Right ventricle myocardium superior (tissue), 1 donor: Measurements from ENCODE around the gene NDUFA8. TPM values are rescaled to one million over a fixed set of nuclear protein-coding genes. Genes with fewer than 3 reads are reported as not detected.
A peak's percentile ranks its signal among the peaks of the same experiment; 100 is the strongest.

Experiments used
- ATAC-seq: fragments of 200-7000 bp; cut with Tn5 transposase; one replicate; pipeline ENCODE4 v1.9.1; 2020; ENCODE audit warnings: mild to moderate bottlenecking; ENCODE audit not compliant: poor library complexity
- DNase-seq: peaks from one replicate; pipeline ENCODE4 v3.0.0-alpha.2; 2020
- intact Hi-C: fragments of 100-400 bp; cut with DNase I; formaldehyde crosslinking; loops from one replicate; pipeline ENCODE4 v1.11.2; 2022
- total RNA-seq: library from RNA; stranded (reverse); fragmentation: NEBNext Ultra II Directional; extraction: Animal tissue kit (Norgen Biotek cat#: 25700); gene quantifications from one replicate; pipeline ENCODE4 v1.2.1, GENCODE V29; 2021
- donor health status: DM: no; HTN: yes; CAD: no; lungs with severe emphysema.

Gene NDUFA8
- total RNA-seq, 1 donor from 2014 or later, result 294 TPM

GRCh38 chr9:122143876-122144405 is 15.6 kb downstream of the NDUFA8 start:
- no peak for DNase-seq
- intact Hi-C loops, result no loop called here
- no peak for ATAC-seq

DNA sequence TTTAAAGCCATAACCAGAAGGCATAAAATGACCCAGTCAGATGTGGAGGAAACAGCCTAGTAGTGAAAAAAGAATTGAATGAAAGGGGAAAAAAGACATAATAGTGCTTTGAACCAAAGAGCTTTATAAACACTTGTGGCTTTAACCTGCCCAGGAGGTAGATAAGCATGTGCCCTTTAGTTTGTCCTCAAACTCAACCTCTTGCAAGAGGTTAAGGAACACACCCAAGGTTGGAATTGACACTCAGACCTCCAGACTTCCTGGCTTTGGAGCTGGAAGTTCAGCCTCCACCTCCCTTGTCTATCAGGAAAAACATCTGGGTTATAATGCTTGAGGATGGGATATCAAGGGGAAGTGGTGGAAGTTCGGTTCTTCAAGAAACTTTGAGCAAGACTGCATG is 16.3 kb downstream of the NDUFA8 start:
- no peak for DNase-seq
- ATAC-seq, result no peak
- intact Hi-C loops, result no loop called here

GRCh38 chr9:122141671-122142070 is 17.9 kb downstream of the NDUFA8 start:
- intact Hi-C loops, result no loop called here
- DNase-seq (no peak), ATAC-seq (peak; percentile 17)

- intact Hi-C loops, result no loop called here
- ATAC-seq (no peak), DNase-seq (no peak)
Observed at GRCh38 chr9:122140368-122141193, 19.0 kb downstream of the NDUFA8 start.

DNA sequence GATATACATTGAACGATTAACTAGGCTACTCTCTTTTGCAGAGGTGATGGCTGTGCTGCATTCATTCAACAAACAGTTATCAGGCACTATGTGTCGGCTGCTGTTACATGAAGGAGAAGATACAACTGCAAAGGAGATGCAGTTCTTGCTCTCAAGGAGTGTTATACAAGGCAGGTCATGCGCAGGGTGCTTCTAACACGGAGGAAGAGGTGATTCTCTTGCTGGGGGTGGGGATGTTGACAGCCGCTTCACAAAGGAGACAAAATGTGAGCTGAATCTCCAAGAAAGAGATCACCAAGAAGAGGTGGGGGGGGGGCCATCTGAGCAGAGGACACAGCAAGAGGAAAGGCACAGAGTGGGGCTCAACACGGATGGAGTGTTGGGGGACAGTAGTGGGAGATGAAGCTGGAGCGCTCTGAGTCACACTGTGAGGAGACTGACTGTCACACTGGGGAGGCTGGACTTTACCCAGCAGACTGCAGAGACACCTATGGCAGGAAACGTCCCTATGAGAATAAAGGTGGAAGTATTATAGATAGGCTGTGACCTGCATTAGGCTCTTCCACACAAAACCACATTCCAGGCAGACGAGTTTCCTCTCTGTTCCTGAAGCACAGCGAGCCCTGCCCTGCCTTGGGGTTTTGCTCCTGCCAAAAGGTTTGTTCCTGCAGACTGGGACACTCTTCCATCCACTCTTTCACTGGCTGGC is 20.9 kb downstream of the NDUFA8 start:
- no peak for DNase-seq
- no peak for ATAC-seq
- intact Hi-C loops, result no loop called here

- DNase-seq (no peak), ATAC-seq (no peak)
- intact Hi-C loops, result no loop called here
Observed at GRCh38 chr9:122135529-122135859, 24.1 kb downstream of the NDUFA8 start.

GRCh38 chr9:122134822-122135528 is 24.6 kb downstream of the NDUFA8 start:
- no peak for DNase-seq

GRCh38 chr9:122133984-122134535 is 25.5 kb downstream of the NDUFA8 start:
- ATAC-seq (no peak), DNase-seq (no peak)
- intact Hi-C loops, result no loop called here

More at GRCh38 chr9:122134822-122135528, 24.6 kb downstream of the NDUFA8 start:
- intact Hi-C loops, result no loop called here
- no peak for ATAC-seq

DNA sequence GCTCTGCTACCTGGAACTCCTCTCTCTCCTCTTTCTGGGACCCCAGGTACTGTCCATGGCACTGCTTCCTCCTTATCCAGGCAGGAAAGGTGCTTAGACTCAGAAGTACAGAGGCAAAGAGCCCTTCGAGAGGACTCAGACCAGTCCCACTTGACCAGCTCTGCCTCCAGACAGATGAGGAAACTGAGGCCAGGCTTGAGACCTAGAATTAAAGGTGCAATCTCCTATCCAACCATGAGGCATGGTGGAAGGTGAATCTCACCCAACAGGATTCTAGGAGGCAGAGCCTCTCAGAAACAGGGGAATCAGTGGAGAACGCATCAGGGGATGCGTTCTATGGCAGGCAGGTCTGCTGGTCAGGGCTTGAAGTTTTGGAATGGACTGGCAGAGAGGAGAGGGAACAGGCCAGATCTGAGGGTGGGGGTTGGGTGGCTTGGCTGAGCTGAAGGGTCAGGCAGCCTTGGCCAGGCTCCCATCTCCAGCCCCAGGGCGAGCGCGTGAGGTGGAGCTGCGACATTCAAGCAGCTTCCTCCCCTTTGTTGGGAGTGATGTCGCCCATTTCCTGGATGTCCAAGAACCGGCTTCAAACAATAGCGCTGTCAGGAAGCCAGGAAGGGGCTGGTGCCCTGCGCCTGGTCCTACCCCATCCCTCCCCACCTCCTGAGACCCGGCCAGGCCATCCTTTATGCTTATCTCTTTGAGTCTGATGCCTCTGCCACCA is 26.2 kb downstream of the NDUFA8 start:
- intact Hi-C loops, result no loop called here
- DNase-seq (peak; percentile 66), ATAC-seq (peak; percentile 9)

DNA sequence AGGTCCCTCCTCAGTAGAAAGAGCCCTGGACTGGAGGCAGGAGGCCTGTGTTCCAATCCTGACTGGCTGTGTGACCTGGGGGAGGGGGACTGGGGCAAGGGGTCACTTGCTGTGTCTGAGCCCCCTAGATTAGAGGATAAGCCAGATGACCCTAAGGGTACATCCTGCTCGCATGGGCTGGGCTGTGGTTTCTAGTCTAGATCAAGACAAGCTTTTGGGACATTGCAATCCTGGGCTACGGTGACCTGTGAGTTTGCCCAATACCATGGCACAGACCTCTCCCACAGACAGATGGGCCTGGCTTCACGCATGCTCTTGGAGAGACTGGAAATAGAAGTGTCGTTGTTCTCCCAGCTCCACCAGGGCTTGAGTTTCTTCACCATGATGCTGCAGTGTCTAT is 27.0 kb downstream of the NDUFA8 start:
- no peak for ATAC-seq
- DNase-seq, result no peak
- intact Hi-C loops, result no loop called here

- DNase-seq (peak; percentile 67), ATAC-seq (peak; percentile 85)
- intact Hi-C loops, result no loop called here
Observed at GRCh38 chr9:122131401-122132001, 28.1 kb downstream of the NDUFA8 start.

GRCh38 chr9:122130837-122131236 is 28.7 kb downstream of the NDUFA8 start:
- no peak for DNase-seq
- intact Hi-C loops, result no loop called here
- ATAC-seq, result no peak

DNA sequence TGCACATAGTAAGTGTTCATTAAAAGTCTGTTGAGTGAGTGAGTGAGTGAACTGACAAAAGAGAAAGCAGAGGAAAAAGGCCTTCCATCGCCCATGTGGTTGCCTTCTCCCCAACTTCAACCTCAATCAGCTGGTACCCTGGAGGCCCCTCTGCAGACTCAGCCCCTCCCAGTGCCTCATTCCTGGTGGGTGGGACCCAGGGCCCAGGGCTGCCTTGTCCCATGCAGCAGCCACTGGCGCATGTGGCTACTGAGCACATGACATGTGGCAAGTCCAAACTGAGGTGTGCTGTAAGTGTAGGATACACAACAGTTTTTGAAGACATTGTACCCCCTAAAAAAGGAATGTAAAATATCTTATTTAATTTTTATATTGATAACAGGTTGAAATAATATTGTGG is 29.6 kb downstream of the NDUFA8 start:
- DNase-seq (no peak), ATAC-seq (no peak)
- intact Hi-C loops, result loop anchor here (10.0 kb wide), 1 partner anchor 685 kb away; no protein-coding TSS in a partner anchor

- intact Hi-C loops, result loop anchor here (10.0 kb wide), 1 partner anchor 686 kb away; no protein-coding TSS in a partner anchor
- no peak for DNase-seq
- ATAC-seq, result no peak
Observed at GRCh38 chr9:122128969-122129343, 30.6 kb downstream of the NDUFA8 start.

DNA sequence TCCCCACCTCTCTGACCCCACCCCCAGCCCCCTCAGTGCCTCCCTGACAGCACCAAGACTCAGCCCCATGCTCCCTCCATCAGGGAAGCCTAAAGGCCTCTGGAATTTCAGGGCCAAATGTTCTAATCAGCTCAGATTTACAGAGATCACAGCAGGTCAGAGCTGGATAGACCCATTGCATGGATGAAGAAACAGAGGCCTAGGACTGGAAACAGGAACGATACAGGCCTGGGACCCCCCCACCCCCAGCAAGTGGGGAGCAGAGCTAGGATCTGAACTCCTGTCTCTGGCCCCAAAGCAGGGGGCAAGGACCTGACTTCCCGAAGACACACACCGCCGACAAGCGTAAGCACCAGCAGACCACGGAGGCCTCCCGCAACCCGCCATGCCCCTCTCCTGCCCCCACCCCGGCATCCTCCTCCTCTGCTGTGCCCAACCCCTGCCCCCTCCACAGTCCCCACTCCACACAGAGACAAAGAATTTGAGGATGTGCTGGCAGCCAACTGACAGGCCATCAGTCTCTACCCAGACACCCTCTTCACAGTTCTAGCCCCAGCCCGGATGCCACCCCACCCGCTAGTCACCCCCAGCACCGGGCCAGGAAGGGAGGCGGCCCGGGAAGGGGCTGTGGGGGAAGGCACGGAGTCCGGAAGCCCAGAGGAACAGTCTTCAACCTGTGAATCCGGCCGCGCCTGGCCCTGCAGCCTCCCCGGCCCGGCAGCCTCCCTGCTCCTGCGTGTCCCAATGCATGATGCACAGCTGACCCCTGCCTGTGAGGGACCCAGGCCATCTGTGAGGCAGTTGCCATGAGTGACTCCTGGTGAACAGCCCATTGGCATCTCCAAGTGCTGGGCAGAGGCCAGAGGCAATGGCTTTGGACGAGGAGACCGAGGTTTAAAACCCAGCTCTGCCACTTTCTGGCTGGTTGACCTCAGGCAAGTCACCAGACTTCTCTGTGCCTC is 31.3 kb downstream of the NDUFA8 start:
- intact Hi-C loops, result loop anchor here (10.0 kb wide), 1 partner anchor 687 kb away; no protein-coding TSS in a partner anchor
- ATAC-seq (peak; percentile 3), DNase-seq (peak; percentile 72)

GRCh38 chr9:122127396-122127798 is 32.2 kb downstream of the NDUFA8 start:
- intact Hi-C loops, result loop anchor here (10.0 kb wide), 1 partner anchor 687 kb away; no protein-coding TSS in a partner anchor
- ATAC-seq, result no peak

More at GRCh38 chr9:122127396-122127798, 32.2 kb downstream of the NDUFA8 start:
- DNase-seq, result no peak
